AG10803 (cell line): Measurements from ENCODE around the gene RAC3.
A peak's percentile ranks its signal among the peaks of the same experiment; 100 is the strongest.

Source experiments
- DNase-seq: peaks from one replicate; pipeline ENCODE4 v3.0.0; 2010; ENCODE audit warnings: low read depth
- H3K4me3 ChIP-seq: 2 replicates; pipeline ENCODE4 v1.5.1; 2011; ENCODE audit warnings: mild to moderate bottlenecking, low read length, control low read depth
- TF ChIP-seq, protein P1 (sequence below): conservative IDR thresholded peaks from 2 replicates; pipeline ENCODE4 v1.5.1; 2011; ENCODE audit warnings: mild to moderate bottlenecking, low read length, control low read depth, inconsistent platforms

Gene RAC3

DNA sequence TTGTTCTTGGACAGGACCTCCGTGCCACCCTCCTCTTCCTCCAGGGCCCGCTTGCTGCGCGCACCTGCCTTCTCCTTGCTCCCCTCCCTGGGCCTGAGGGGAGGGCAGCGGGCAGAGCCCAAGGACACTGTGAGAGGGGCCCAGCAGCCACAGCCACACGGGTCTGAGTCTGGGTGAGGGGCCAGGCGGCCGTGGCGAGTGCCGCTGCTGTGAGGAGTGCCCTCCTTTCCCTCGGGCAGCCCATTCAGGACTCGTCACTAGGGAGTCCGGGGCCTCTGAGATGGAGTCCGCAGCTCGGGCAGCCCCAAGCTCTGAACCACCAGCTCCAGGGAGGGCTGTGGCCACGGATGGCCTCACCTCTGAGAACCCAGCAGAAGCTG is 28.5 kb downstream of the RAC3 start:
- TF ChIP-seq, protein P1, sequence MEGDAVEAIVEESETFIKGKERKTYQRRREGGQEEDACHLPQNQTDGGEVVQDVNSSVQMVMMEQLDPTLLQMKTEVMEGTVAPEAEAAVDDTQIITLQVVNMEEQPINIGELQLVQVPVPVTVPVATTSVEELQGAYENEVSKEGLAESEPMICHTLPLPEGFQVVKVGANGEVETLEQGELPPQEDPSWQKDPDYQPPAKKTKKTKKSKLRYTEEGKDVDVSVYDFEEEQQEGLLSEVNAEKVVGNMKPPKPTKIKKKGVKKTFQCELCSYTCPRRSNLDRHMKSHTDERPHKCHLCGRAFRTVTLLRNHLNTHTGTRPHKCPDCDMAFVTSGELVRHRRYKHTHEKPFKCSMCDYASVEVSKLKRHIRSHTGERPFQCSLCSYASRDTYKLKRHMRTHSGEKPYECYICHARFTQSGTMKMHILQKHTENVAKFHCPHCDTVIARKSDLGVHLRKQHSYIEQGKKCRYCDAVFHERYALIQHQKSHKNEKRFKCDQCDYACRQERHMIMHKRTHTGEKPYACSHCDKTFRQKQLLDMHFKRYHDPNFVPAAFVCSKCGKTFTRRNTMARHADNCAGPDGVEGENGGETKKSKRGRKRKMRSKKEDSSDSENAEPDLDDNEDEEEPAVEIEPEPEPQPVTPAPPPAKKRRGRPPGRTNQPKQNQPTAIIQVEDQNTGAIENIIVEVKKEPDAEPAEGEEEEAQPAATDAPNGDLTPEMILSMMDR: no peak
- DNase-seq: no peak
- no peak overlapping the region for H3K4me3 ChIP-seq

DNA sequence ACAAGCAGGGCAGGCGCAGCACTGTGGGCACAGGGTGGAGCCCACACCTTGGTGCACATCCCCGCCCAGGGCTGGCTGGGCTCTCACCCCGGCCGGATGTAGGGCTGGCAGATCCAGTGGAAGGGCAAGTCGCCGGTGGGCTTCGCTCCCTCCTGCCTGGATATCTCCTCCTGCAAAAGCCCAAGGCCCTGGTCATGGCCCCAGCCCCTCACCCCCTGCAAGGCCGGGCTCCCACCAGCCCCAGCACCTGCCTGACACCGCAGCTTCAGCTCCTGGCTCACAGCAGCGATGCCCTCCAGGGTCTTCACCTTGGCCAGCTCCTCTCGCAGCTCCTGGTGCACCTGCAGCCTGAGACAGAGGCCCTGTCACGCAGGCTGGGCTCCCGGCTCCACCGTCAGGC is 29.1 kb downstream of the RAC3 start:
- no peak for DNase-seq
- H3K4me3 ChIP-seq: no peak overlapping the region
- TF ChIP-seq, protein P1: no peak

DNA sequence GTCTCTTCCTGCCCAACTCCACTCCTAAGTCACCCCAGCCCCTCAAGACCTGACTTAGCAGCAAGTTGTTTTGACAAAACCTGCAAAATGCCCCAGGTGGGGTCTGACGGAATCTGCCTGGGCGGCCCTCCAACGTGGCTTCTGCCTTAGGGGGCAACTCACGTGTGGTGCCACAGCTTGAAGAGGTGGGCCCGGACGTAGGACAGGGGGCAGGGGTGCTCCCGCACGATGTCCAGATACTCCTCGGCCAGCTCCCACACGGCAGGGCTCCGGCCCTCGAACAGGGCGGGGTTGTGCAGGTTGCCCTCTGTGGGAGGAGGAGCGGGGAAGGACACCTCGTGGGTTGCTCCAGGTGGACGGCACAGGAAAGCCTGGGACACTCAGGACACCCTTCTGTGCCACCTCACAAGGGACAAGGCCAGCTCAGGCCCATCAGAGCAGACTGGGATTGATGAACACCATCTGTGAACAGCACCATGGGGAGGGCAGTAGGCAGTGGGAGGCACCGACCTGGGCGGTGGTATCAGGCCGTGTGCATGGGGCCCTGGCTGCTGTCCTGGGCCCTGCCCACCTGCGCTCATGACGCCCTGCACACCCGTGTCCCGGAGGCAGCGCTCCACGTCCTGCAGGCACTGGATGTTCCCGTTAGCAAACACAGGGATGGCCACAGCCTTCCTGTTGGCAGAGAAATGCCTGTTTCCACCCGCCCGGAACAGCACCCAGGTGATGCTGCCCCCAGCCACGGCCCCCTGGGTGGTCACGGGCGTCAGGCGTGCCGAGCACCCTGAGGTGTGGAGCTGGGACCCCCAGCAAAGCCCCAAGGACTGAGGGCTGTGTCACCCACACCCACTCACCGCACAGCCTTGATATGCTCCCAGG is 29.8 kb downstream of the RAC3 start:
- no peak overlapping the region for H3K4me3 ChIP-seq
- TF ChIP-seq, protein P1: no peak
- no peak for DNase-seq

DNA sequence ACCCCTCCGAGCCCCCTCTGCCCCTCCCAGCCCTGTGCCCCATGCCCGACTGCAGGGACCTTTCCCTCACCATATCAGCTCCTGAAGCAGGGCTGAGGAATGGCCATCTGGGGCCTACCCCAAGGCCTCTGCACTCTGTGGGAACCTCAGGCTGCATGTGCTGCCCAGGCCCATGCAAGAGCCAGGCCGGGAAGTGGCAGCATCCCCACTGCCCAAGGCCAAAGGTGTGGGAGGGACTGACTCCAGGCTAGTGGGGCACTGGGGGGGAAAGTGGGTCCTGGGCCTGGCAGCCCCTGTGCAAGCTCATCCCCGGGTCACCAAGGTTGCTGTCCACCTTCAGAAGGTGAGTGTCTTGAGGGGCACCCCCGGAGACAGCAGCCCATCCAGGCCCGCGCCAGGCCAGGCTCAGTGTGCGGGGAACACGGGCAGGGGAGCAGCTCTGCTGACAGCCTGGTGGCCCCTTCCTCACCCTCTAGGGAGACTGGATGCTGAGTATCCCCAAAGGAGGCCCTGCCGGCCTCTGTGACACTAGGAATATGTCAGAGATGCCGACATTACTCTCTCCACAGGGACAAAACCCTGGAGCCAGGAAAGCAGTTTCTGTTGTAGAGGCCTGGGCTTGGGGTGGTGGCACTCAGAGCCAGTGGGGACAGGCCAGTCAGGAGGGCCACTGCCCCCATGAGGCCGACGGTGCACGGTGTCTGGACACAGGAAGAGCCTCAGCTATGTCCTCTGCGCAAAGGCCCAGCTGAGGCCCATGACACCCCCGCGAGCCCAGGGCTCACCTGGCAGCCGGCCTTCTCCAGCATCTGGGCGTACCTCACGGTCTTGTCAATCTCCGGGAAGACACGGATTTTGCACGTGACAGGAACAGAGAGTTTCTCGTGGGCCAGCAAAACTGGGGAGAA is 30.9 kb downstream of the RAC3 start:
- TF ChIP-seq, protein P1: no peak
- H3K4me3 ChIP-seq: no peak overlapping the region
- DNase-seq: no peak

DNA sequence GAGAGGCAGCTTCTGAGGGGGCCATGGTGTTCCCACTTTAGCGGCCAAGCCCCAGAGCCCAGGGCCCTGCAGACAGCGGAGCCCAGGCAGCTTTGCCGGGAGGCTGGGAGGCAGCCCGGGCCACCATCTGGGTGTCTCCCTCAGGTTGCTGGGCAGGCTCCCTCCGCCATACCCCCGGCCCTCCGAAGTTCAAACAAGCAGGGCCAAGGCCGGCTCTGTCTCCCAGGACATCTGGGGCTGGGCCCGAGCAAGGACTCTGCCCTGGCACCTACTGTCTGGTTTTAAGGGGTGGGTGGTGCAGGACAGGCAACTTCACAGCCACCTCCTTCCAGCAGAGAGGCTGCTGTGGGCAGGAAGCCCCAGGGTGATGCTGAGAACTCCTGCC is 31.5 kb downstream of the RAC3 start:
- DNase-seq: no peak
- no peak overlapping the region for H3K4me3 ChIP-seq
- TF ChIP-seq, protein P1: no peak

DNA sequence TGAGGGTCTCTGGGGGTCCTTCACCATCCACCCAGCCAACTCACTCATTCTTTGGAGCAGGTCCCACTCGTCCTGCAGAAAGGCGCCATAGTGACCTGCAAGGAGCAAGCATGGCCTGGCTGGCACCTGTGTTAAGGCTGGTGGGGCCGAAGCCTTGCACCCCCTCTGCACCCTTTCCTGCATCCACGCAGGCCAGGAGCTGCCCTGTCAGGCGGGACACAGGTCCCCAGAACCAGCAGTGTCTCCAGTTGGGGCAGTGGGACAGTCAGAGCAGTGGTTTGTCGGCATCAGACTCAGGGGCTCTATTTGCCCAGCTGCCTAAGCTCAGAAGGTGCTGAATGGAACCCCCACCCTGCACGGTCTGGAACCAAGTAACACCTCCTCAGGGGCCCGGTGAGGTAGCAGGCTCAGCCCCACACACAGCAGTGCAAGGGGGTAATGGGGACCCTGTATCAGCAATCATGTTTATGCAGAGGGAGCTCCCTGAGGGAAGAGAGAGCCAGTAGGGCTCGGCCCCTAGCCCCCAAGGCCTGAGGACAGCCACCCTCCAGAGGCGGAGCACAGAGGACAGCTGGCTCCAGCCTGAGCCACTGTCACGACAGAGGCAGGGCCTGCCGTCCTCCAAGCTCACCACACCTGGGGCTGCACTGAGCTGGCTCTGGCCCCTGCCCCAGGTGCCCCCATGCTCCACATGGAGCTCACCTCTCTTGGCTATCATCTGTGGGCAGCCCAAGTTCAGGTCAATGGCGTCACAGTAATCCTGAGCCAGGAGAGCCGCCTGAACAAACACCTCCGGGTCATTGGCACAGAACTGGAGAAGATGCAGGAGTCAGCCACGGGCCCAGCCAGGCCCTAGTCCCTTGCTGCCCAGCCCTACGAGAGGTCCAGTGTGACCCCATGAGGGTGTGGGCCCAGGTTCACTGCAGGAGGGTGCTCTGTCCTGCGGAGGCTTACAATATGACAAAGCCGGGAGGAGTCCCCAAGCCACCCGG is 32.2 kb downstream of the RAC3 start:
- H3K4me3 ChIP-seq: peak overlapping the region; percentile 81
- DNase-seq: no peak
- TF ChIP-seq, protein P1: no peak
